TTC549 (cell line): ENCODE measurements around the gene ABCG1.

Experiments
- FAIRE-seq: peaks from 2 replicates; lab custom pipeline; 2012; peaks lifted over from hg19 to GRCh38; lab: Jason Lieb, UNC

Gene ABCG1

GRCh38 chr21:42307106-42307505 lies 88.2 kb downstream of the ABCG1 start:
- FAIRE-seq = no peak

GRCh38 chr21:42308161-42308913 lies 89.4 kb downstream of the ABCG1 start:
- FAIRE-seq = no peak

- no peak for FAIRE-seq
These were observed 90.2 kb downstream of the ABCG1 start for GRCh38 chr21:42308914-42309752.

GRCh38 chr21:42309753-42310213 lies 90.8 kb downstream of the ABCG1 start:
- FAIRE-seq = no peak

GRCh38 chr21:42310411-42311001 lies 91.6 kb downstream of the ABCG1 start:
- FAIRE-seq = no peak

- no peak for FAIRE-seq
These were observed 92.2 kb downstream of the ABCG1 start for GRCh38 chr21:42311160-42311559.

GRCh38 chr21:42311816-42312625 lies 93.1 kb downstream of the ABCG1 start:
- FAIRE-seq = no peak

- no peak for FAIRE-seq
These were observed 93.7 kb downstream of the ABCG1 start for GRCh38 chr21:42312626-42313104.

GRCh38 chr21:42313501-42313969 lies 94.6 kb downstream of the ABCG1 start:
- FAIRE-seq = no peak

- no peak for FAIRE-seq
These were observed 95.8 kb downstream of the ABCG1 start for GRCh38 chr21:42314616-42315295.

- no peak for FAIRE-seq
These were observed 96.5 kb downstream of the ABCG1 start, which contains the start of gene TFF3 for GRCh38 chr21:42315296-42315891. Gene TFF3 (minus strand): TSS chr21:42315409. CDS start chr21:42315374, 35 bp downstream.

- no peak for FAIRE-seq
These were observed 98.0 kb downstream of the ABCG1 start for GRCh38 chr21:42316891-42317290.

GRCh38 chr21:42317341-42317741 lies 98.4 kb downstream of the ABCG1 start:
- FAIRE-seq = no peak

- FAIRE-seq = no peak
These were observed 99.1 kb downstream of the ABCG1 start for GRCh38 chr21:42317826-42318746.

- no peak for FAIRE-seq
These were observed 100.4 kb downstream of the ABCG1 start for GRCh38 chr21:42319376-42319775.

- no peak for FAIRE-seq
These were observed 101.1 kb downstream of the ABCG1 start for GRCh38 chr21:42319851-42320572.

GRCh38 chr21:42320791-42321190 lies 101.9 kb downstream of the ABCG1 start:
- no peak for FAIRE-seq

- no peak for FAIRE-seq
These were observed 102.3 kb downstream of the ABCG1 start for GRCh38 chr21:42321231-42321630.

- no peak for FAIRE-seq
These were observed 102.9 kb downstream of the ABCG1 start for GRCh38 chr21:42321845-42322244.
